ENCODE results near the gene NCR3LG1. TPM values are rescaled to one million over a fixed set of nuclear protein-coding genes. Genes with fewer than 3 reads are reported as not detected.
"Not testable (repeated sequence)": the region's sequence is repeated elsewhere in the genome, so short reads cannot be mapped to it uniquely, and the experiment has no call there.

The NCR3LG1 gene
- polyA plus RNA-seq, 3 donors: 1.5 to 1.6 (median 1.6) TPM

DNA sequence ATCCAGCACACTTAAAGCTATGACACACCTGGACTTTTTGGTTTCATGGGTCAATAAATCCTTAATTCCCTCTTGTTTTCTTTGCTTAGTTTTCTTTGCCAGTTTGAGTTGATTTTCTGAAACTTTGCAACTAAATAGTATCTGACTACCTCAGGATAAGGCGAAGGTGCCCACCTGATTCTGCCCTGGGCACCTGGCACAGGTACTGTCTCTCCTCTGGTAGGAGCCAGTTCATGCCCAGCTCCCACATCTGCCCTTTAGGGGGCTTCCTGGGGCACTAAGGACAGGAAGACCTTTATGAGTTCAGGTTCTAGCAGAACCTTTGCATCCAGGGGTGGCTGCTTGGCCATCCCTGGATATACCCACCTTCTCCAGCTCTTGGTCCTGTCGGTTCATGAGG, 56.4 kb downstream of the NCR3LG1 start:
- no peak for DNase-seq (ENCODE audit: low read depth in 3 of 3, low spot score in 2 of 3)

DNA sequence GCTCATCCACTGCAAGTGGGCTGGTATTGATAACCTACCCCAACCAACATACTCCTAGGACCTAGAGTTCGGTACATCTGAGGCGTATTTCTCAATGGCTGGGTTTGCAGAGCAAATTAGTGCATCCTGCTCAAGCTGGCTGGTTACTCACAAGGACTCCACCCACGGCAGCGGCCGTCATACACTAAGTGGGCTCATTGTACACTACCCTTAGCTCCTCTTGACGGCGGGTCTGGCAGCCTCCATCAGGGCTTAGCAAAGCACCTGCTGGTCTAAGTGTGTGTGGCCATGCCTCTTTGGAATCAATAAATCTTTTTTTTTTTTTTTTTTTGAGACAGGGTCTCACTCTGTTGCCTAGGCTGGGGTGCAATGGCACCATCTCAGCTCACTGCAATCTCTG, 57.0 kb downstream of the NCR3LG1 start:
- DNase-seq (ENCODE audit: low read depth in 3 of 3, low spot score in 2 of 3): no peak

DNA sequence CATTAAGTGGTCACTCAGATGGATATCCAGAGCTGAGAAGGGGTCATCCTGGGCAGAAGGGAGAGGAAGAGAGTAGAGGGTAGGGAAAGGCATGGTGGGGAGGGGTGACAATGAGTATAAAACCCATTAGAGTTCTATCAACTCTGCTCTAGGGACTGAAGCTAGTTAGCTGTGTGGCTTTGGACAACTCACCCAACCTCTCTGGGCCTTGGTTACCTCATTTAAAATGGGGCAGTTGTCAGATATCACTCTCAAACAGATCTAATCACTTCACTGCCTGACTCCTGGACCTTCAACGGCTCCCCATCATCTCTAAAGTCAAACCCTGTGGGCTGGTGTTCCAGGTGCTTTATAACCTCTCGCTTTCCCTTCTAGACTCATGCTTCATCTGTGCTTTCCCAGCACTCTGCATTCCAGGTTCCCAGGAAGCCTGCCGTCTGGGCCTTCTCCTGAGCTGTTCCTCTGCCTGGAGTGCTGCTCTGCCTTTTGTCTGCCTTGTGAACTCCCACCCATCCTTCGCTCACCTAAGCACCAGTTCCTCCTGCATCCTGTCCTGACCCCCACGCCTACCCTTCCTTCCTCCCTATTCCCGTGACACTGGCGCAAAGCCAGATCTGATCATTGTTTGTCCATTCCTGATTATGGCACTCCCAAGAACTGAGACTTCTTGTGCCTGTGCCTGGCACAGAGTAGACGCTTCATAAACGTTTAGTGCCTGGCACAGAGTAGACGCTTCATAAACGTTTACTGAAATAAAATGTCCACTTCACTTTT, 59.2 kb downstream of the NCR3LG1 start:
- DNase-seq (ENCODE audit: low read depth in 3 of 3, low spot score in 2 of 3): no peak

DNA sequence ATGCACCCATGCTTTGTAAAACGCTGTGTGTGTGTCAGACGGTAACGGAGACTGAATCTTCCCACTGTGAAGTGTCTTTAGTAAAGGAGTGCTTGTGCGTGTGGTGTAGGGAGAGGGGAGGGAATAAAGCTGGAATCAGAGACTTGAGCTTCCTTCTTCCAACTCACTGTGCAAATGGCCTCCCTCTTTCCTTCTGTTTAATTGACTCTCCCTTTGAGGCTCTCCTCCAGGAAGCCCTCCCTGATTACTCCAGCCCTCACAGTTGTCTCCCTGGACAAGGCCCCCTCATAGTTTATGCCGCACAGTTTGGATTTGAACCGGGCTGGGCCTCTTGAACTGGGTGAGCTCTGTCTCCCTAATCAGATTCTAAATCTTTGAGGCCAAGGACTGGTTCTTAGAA, 59.8 kb downstream of the NCR3LG1 start:
- DNase-seq (ENCODE audit: low read depth in 3 of 3, low spot score in 2 of 3): no peak

- DNase-seq (ENCODE audit: low read depth in 3 of 3, low spot score in 2 of 3): no peak
These were observed 61.0 kb downstream of the NCR3LG1 start for GRCh38 chr11:17412488-17413180.

DNA sequence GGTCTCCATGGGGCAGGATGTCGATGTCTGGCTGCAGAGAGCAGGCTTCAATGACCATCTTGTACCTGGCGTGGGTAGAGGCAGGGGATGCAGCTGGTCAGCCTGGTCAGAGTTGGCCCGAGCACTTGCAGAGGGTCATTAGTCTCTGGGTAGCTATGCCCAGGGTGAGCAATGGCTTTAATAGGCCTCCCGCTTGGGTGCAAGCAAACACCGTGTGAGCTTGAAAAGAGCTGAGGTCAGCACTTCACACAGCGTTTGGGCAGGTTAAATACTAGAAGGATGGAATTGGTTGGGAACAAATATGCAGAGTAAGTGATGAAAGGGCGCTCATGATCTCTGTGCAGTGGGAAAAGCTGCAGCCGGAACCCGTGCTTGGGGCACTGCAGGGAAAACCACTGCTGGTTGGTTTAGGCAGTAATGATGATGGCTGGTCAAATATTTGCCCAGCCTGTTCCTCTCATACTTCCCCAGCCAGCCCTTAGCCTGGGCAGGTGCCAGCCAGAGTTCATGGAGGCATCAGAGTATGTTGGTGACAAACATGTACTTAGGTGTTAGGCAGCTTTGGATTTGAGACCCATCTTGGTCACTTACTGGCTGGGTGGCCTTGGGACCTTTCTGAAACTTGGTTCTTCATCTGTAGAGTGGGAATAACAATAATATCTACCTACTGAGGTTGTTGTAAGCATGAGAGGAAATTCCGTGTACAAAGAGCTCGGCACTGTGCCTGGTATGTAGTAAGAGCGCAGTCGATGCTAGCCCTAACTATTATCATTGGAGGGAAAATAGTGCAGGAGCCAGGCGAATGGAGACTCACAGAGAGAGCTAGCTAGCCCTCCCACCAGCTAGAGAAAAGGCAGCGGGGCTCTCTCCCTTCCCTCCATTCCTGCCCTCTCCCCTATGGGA, 62.1 kb downstream of the NCR3LG1 start:
- DNase-seq (ENCODE audit: low read depth in 3 of 3, low spot score in 2 of 3): no peak

DNA sequence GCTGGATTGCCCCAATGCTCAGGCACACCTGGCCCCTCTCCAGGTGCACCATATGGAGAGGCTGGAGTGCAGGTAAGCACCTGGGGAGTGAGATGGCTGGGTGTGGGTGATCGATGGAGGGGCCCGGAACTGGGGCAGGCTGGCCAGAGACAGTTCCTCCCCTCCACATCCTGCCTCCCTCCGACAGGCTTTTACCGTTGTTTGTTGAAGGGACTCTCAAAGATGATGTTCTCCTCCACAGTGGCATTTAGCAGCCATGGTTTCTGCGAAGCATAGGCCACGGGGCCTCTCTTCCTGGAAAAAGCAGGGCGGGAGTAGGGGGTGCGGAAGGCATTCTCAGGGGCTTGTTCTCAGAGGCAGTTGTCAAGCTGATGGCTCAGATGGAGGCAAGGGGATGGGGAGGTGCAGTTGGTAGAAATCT, 62.7 kb downstream of the NCR3LG1 start:
- DNase-seq (ENCODE audit: low read depth in 3 of 3, low spot score in 2 of 3): no peak

DNA sequence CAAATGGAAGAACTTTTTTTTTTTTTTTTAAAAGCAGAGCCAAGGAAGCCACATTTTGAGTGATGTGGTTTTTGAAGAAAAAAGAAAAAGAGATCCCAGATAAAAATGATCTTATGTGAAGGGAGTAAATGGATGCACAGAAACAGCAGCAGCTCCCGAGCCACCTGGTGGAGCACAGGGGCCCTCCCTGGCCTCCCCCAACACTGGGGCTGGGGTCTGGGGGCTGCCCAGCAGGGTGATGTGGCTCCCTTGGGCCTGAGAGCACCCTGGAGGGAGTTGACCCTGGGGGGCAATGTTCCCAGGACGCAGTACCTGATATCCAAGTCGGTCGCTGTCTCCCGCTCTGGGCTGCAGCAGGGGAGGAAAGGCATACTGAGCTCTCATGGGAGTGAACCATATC, 63.4 kb downstream of the NCR3LG1 start:
- no peak for DNase-seq (ENCODE audit: low read depth in 3 of 3, low spot score in 2 of 3)

GRCh38 chr11:17415523-17416104, 64.0 kb downstream of the NCR3LG1 start:
- no peak for DNase-seq (ENCODE audit: low read depth in 3 of 3, low spot score in 2 of 3)

- DNase-seq (ENCODE audit: low read depth in 3 of 3, low spot score in 2 of 3): no peak
These were observed 64.9 kb downstream of the NCR3LG1 start for GRCh38 chr11:17416492-17416891.

- DNase-seq (ENCODE audit: low read depth in 3 of 3, low spot score in 2 of 3): no peak
These were observed 67.0 kb downstream of the NCR3LG1 start for GRCh38 chr11:17418444-17419081.

- no peak for DNase-seq (ENCODE audit: low read depth in 3 of 3, low spot score in 2 of 3)
These were observed 70.2 kb downstream of the NCR3LG1 start for GRCh38 chr11:17421781-17422180.

DNA sequence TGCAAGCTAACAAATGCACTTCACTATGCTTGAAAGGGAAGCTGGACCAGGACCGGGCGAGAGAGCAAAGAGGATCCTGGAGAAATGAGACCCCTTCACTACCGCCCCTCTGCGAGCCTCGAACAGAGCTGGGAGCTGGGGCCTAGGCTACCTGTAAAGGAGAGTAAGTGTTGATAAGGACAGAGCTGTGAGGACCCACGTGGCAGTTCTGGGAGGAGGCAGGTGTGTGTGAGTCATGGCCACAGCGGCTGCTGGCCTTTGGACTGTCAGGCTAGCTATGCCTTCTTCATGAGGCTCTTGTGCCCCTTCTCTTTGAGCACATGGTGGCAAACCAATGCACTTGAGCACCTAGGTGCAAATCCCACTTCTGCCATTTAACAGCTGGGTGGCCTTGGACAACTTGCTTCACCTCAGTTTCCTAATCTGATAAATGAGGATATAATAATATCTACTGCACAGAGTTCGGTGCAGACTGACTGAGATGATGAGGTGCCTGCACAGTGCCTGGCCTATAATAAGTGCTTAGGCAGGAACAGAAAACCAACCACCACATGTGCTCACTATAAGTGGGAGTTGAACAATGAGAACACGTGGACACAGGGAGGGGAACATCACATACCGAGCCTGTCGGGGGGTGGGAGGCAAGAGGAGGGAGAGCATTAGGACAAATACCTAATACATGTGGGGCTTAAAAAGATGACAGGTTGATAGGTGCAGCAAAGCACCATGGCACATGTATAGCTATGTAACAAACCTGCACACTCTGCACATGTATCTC, 72.1 kb downstream of the NCR3LG1 start:
- no peak for DNase-seq (ENCODE audit: low read depth in 3 of 3, low spot score in 2 of 3)

DNA sequence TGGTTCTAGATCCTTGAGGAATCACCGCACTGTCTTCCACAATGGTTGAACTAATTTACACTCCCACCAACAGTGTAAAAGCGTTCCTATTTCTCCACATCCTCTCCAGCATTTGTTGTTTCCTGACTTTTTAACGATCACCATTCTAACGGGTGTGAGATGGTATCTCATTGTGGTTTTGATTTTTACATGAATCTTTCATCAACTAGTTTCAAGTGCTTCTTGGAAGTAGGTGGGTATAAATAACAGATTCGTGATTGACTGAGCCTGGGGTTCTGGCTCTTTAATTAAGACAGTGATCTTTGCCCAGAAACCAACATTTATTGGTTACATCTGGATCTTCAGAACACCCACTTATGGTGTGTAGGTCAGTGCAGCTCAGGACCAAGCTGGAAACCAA, 74.6 kb downstream of the NCR3LG1 start:
- not testable (repeated sequence) for DNase-seq (ENCODE audit: low read depth in 3 of 3, low spot score in 2 of 3)

Other genes with a start within 250 kb of the NCR3LG1 start
- 10 to 100 TPM; 62.7 to 69.8 (median 65.6) TPM for gene PIK3C2A, start 143.8 kb upstream of the NCR3LG1 start, polyA plus RNA-seq (ENCODE audit: insufficient read length in 3 of 3)
- gene NUCB2, start 75.1 kb upstream of the NCR3LG1 start, polyA plus RNA-seq (ENCODE audit: insufficient read length in 3 of 3): 10 to 100 TPM; 76.3 to 99.9 (median 94.1) TPM
- 1 to 10 TPM; 1.9 to 2.4 (median 2.3) TPM for gene KCNJ11, start 36.9 kb downstream of the NCR3LG1 start, polyA plus RNA-seq (ENCODE audit: insufficient read length in 3 of 3)
- 1 to 10 TPM in 1 of 3 donors, under 1 TPM in 2; 0.71 to 1.1 (median 0.83) TPM for gene ABCC8, start 125.0 kb downstream of the NCR3LG1 start, polyA plus RNA-seq (ENCODE audit: insufficient read length in 3 of 3)
- gene USH1C, start 192.6 kb downstream of the NCR3LG1 start, polyA plus RNA-seq (ENCODE audit: insufficient read length in 3 of 3): 10 to 100 TPM; 54.8 to 65.4 (median 64.8) TPM
- under 1 TPM; 0.18 to 0.76 (median 0.62) TPM for gene OTOG, start 195.5 kb downstream of the NCR3LG1 start, polyA plus RNA-seq (ENCODE audit: insufficient read length in 3 of 3)